Measurements from ENCODE around the gene SIK1.

DNA sequence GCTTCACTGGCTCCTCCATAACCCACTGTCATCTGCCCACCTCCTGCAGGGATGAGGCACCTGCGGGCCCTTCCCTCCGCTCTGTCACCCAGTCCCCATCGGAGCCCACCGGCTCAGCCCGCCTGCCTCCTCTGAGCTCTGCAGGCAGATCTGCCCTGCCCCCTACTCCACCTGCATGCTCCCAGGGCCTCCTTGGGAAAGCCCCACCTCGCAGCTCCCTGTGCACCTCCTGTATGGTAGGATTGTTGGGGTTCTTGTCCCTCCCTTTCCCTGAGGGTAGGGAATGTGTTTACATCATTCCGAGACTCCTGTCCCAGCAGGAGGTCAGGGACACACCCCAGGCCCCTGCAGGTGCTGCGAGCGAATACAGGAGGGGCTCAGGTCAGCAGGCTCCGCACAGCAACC lies 50.5 kb downstream of the SIK1 start:
- TF ChIP-seq CTCF (IDR thresholded peaks at IDR 0.05) (no peak), ZFX (IDR thresholded peaks at IDR 0.05; ENCODE audit: borderline replicate concordance) (no peak)

All from 22Rv1 (cell line).